Activated T-cell treated with anti-CD3 and anti-CD28 coated beads for 48 hours (primary cell): ENCODE results near the gene WFDC12.

ENCODE experiments used
- DNase-seq: peaks from one replicate; pipeline ENCODE4 v3.0.0-alpha.2; 2020; ENCODE audit warnings: low read depth

WFDC12 gene

GRCh38 chr20:45090481-45090880, 33.8 kb downstream of the WFDC12 start:
- no peak for DNase-seq

- no peak for DNase-seq
Observed at GRCh38 chr20:45088247-45088646, 36.0 kb downstream of the WFDC12 start.

- no peak for DNase-seq
Observed at GRCh38 chr20:45087814-45088213, 36.5 kb downstream of the WFDC12 start.

DNA sequence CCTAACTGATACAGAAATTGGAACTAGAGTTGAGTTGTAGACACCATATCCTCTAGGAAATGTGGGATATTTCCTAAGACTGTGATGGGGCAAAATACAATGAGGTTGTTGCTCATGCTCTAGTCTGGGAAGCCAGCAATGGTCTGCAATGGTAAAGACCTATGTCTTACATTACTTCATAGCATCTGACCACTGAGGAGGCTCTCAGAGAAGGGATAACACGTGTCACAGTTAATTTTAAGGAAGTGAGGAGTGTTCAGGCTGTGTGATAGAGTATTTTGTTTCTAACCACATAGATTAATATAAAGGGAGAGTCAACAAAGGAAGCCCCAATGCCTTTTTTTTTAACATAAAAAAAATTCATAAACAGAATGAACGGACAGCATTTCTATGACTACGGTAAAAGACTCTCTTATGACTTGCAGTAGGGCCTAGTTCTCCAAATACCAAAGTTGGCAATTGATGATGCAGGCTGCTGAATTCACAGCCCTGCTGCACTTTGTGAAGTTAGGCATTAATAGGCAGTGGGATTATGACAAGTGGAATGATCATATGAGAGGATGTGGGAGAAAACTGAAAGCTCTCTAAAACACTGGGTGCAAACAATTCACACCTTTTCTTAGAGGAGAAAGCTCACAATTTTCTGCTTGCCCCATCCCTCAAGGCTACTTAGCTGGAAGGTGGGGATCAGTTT, 37.0 kb downstream of the WFDC12 start:
- no peak for DNase-seq

- no peak for DNase-seq
Observed at GRCh38 chr20:45085867-45086266, 38.4 kb downstream of the WFDC12 start.

GRCh38 chr20:45085289-45085688, 39.0 kb downstream of the WFDC12 start:
- no peak for DNase-seq

GRCh38 chr20:45083127-45083526, 41.1 kb downstream of the WFDC12 start:
- no peak for DNase-seq

DNA sequence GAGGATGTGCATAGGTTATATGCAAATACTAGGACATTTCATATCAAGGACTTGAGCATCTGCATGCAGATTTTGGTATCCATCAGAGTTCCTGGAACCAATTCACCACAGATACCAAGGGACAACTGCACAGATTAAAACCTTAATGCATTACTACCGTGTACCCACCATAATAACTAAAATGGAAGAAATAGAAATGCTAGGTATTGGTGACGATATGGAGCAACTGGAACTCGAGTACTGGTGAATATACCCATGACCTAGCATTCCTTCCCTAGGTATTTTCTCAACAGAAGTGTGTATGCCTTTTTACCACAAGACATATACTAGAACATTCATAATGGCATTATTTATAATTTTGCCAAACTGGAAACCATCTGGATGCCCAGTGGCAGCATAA, 41.8 kb downstream of the WFDC12 start:
- DNase-seq = no peak

DNA sequence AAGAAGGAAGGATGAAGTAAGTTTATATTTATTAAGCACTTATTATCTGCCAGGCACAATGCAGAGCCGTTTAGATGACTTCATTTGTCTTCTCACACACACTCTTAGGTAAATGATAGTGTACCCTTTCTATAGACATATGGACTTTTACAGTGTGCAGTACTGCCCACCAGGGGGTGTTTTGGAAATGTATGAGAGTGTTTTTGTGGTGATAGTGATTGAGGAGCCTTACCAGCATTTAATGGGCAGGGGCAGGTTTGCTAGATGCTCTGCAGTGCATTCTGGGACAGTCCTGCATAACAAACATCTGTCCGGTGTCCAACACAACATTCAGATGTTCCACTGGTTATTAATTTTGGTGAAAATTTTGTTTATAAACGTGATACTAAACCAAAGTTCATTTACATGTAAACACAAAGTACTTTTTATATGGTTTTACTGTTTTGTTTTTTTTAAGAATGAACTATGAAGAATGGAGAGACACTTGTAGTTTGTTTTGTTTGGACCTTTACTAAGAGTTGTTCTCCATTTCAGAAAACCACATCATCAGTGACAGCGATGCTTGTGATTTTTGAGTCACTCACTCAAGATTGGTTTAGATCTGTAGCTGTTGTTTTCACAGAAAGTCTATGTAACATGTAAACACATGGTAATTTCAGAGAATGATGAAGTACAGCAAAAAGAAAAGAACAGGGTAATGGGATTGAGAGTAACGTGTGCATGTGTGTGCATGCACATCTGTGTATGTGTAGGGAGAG, 43.2 kb downstream of the WFDC12 start:
- DNase-seq = no peak

DNA sequence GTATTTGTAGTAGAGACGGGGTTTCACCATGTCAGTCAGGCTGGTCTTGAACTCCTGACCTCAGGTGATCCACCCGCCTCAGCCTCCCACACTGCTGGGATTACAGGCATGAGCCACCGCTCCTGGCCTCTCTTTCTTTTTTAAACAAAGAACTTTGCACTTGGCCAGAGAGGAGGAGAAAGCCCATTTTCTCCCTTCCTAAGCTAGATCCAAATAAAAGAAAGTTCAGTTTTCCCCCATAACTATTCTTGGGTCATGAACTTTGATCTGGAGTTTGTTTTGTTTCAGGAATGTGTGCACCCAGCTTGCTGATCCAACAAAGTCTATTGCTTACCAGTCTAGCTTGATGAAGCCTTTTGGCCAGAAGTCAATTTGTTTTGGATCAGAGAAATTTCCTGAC, 46.7 kb downstream of the WFDC12 start:
- DNase-seq = no peak
